Fibroblast of skin of left quadriceps (primary cell): ENCODE results near the gene C16orf54.
"Not testable (repeated sequence)": the region's sequence is repeated elsewhere in the genome, so short reads cannot be mapped to it uniquely, and the experiment has no call there.

Source experiments
- DNase-seq, 2 experiments: peaks; one replicate each; pipeline ENCODE4 v3.0.0-alpha.2; 2013; ENCODE audit warnings: low read depth in 2 of 2

The C16orf54 gene

GRCh38 chr16:29745853-29746345, at the start of gene C16orf54:
TSS of gene C16orf54 (minus strand) at chr16:29745990. CDS start at chr16:29744951, 1,039 bp downstream.
- DNase-seq = no peak

GRCh38 chr16:29794231-29794710, 48.5 kb upstream of the C16orf54 start:
- DNase-seq = no peak

GRCh38 chr16:29793153-29793552, 47.4 kb upstream of the C16orf54 start:
- not testable (repeated sequence) for DNase-seq

GRCh38 chr16:29791845-29792807, 46.3 kb upstream of the C16orf54 start:
- DNase-seq = no peak

- DNase-seq = no peak
These were observed 45.4 kb upstream of the C16orf54 start for GRCh38 chr16:29790949-29791844.

GRCh38 chr16:29790183-29790948, 44.6 kb upstream of the C16orf54 start, which contains the start of gene KIF22:
TSS of gene KIF22 (plus strand) at chr16:29790751. CDS start at chr16:29790760, 9 bp downstream.
- peak; percentile 98 for DNase-seq

GRCh38 chr16:29789775-29790182, 44.0 kb upstream of the C16orf54 start:
- no peak for DNase-seq

- DNase-seq = not testable (repeated sequence)
These were observed 41.4 kb upstream of the C16orf54 start for GRCh38 chr16:29787155-29787554.

GRCh38 chr16:29784901-29785500, 39.2 kb upstream of the C16orf54 start:
- DNase-seq = no peak

GRCh38 chr16:29784157-29784556, 38.4 kb upstream of the C16orf54 start:
- no peak for DNase-seq

- DNase-seq = not testable (repeated sequence)
These were observed 37.5 kb upstream of the C16orf54 start for GRCh38 chr16:29783094-29783953.

- no peak for DNase-seq
These were observed 33.7 kb upstream of the C16orf54 start for GRCh38 chr16:29779474-29779873.

- no peak for DNase-seq
These were observed 32.0 kb upstream of the C16orf54 start, which contains the start of gene ZG16 for GRCh38 chr16:29777576-29778350. TSS of gene ZG16 (plus strand) at chr16:29778256. CDS start at chr16:29779267, 1,011 bp downstream.

GRCh38 chr16:29775742-29776408, 30.1 kb upstream of the C16orf54 start:
- DNase-seq = no peak

GRCh38 chr16:29774730-29775129, 28.9 kb upstream of the C16orf54 start:
- DNase-seq = no peak

- DNase-seq = not testable (repeated sequence)
These were observed 26.5 kb upstream of the C16orf54 start for GRCh38 chr16:29772330-29772729.

- DNase-seq = no peak
These were observed 24.6 kb upstream of the C16orf54 start for GRCh38 chr16:29770250-29770929.

GRCh38 chr16:29769507-29769906, 23.7 kb upstream of the C16orf54 start:
- no peak for DNase-seq
